Hematopoietic multipotent progenitor cell treated with erythropoietin and hydrocortisone succinate and interleukin-3 and kit ligand, for 4 days (in vitro differentiated cells): ENCODE measurements around the gene PALLD.
"Not testable (repeated sequence)": the region's sequence is repeated elsewhere in the genome, so short reads cannot be mapped to it uniquely, and the experiment has no call there.

Experiments used
- DNase-seq: peaks from one replicate; pipeline ENCODE4 v3.0.0-alpha.2; 2015

The PALLD gene

GRCh38 chr4:168803732-168804131 lies 306.9 kb downstream of the PALLD start:
- DNase-seq = no peak

DNA sequence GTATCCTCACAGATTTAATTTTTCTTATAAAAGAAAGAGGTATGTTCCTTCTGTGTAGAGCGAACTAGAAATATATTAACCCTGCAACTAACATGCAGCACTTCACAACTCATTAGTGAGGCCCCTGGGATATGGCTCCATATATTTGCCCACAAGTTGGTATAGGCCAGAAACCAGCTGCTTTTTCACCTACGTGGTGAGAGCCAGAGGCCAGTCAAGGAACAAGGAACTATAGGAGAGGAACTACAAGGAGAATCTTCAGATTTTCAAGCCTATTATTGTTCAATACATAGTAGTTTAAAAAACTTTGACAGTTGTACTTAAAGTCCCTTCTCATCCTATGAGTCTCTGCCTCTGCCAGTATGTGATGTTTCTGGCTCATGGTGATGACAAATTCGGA lies 307.3 kb downstream of the PALLD start:
- no peak for DNase-seq

DNA sequence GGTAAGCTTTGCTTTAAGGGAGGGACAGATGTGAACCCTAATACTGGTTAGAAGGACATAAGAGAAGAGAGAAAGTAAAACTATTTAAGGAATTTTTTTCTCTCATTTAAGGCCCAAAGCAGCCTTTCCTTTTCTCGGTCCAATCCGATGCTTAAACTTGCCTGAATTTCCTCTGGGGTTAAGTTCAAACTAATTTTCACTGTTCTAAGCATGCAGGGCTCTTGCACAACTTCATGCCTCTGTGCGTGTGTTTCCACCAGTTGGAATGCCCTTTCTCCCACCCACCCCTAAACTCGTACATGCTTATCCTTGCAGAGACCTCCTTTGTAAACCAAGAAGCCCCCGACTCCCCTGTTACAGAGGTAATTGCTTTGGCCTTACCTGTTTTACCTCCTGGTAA lies 308.5 kb downstream of the PALLD start:
- DNase-seq = no peak

- DNase-seq = not testable (repeated sequence)
Observed at GRCh38 chr4:168806247-168806646, 309.4 kb downstream of the PALLD start.

DNA sequence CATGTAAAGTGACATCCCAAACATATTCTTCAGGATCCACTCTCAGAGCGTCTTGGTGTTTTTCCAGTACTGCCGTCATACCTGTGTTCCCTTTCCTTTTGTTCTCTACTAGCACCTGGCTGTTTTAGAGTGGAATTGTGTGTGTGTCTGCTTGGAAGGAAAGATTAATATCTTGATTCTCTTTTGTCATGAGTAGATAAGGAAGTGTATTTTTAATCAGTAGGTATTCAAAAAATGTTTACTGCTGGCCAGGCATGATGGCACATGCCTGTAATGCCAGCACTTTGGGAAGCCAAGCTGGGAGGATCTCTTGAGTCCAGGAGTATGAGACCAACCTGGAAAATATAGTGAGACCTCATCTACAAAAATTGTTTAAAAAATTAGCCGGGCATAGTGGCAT lies 314.4 kb downstream of the PALLD start:
- no peak for DNase-seq

GRCh38 chr4:168811786-168812651 lies 315.2 kb downstream of the PALLD start:
- DNase-seq = peak; percentile 71

- no peak for DNase-seq
Observed at GRCh38 chr4:168812806-168813205, 316.0 kb downstream of the PALLD start.

- no peak for DNase-seq
Observed at GRCh38 chr4:168813890-168814289, 317.0 kb downstream of the PALLD start.

- no peak for DNase-seq
Observed at GRCh38 chr4:168815379-168816345, 318.8 kb downstream of the PALLD start.

DNA sequence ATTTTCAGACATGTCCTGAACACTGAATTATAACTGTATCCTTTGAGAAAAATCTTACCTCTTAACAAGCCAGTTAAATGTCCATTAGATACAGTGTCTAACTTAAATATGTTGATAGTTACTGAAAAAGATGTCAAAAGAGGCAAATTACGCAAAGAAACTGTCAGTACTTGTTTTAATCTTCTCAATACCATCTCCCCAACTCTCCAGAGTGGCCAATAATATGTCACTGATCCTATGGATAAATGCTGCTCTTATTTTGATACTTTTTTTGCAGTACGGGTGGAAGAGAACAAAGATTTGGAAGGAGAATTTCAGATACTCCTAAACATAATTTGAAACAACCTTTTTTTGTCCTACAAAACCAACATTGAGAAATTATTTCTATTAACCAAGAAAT lies 320.5 kb downstream of the PALLD start:
- DNase-seq = no peak

DNA sequence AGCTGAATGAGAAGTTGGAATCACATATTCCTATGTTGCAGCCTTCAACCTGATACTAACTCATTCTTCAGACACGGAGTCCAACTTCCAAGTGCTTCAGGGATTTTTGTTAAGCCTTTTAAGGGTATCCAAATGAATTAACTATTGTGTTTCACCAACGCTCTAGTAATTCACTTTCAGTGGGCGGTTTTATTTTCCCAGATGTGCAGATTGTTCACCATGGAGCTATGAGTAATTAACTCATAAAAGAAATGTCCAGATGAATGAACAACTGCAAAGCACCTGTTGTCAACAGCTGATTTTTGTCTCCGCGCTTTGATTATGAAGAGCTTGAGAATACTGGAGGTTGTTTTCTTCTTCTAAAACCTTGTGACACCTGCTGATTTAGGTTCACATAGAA lies 325.6 kb downstream of the PALLD start:
- DNase-seq = no peak

- DNase-seq = no peak
Observed at GRCh38 chr4:168825975-168826374, 329.1 kb downstream of the PALLD start.

DNA sequence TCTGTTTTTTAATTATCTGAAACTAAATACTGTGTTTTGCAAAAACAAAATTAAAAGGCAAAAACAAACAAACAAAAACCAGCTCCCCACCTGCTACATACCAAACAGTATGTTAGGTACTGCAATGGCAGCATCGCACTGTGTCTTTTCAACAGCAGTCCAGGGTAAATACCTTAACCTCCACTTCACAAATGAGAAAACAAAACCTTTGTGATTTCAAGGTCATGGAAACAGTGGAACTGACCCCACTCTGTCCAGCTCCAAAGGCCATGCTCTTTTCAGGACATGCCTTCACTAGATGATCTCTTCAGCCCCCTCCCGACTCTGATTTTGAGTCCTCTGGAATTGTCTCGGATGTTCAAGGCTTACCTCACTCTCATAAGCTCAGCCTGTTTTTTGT lies 329.8 kb downstream of the PALLD start:
- DNase-seq = no peak

DNA sequence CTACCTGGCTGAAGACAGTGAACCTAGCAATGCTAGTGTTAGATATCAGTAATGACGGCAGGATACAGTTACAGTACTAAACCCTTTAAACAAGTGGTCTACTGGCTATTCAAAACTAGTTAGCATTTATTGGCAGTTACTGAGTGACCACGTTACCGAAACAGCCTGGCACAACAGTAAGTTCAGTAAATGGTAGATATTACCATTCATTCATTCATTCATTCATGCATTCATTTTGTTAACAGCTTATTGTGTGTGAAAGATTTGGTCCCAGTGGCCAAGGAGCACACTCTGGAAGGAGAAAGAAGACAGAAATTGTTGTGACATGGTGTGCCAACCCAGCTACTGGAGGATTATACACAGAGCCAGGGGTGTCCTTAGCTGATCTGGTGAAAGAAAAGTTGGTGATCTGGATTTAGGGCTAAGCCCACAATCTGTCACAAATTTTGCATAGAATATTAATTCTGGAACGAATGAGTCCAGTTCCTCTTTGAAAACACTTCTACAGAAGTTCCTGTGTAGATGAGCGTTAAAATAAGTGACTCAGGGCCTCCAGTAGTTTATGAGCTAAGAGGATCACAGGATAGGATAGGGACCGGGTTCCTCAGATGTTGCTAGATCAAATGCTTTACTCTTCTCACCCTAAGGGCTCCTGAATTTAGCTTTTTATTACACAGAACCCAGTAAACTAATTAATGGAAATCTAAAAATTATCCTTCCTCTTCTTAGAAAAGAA lies 334.1 kb downstream of the PALLD start:
- DNase-seq = no peak

DNA sequence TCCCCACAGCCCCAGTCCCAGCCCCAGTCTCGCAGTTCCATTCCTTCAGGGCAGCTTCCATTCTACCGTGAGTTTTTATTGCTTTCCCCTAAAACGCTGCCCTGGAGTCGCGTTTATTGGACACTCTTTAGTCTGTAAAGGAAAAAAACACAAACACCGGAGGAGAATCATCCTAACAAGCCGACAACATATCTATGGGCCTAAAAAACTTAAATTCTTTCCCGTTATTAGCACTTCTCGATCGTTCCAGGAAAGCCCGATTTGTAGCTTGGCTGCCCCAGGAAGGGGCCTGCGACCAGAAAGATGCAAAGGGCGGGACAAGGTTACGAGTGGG lies 334.7 kb downstream of the PALLD start:
- no peak for DNase-seq

DNA sequence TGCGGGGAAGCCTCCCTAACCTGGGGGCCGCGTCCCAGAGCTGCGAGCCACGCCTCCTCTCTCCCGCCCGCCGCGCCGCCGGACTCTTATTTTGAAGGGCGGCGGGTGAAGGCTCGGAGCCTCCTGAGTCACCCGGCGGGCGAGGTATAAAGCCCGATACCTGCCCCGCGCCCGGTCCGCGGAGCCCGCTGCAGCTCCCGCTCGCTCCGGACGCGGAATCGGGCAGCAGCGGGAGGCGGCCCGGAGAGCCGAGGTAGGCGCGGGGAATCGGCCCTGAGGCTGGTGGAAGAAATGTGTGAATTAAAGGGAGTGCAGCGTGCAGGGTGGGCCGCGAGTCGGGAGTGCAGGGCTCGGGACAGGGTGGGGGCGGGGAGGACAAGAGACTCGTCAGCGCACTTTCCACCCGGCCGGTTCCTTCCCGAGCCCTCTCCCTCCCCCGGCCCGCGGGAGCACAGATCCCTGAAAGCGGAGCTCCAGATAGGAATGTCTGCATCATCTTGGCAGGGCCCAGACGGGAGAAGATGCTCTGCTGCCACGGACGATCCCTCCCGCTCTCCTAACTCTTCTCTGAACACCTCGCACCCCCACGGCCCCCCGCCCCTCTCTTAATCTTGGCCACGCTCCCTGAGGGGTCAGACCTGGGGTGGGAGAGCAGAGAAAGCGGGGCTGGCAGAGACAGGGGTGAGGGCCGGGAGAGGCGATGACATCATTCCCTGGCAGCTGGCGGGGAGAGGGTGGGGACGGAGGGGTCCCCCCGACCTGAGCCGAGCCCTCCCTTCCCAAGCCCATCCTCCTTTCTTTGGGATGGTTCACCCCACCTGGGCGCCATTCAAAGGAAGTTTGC lies 335.3 kb downstream of the PALLD start:
- DNase-seq = peak; percentile 76

DNA sequence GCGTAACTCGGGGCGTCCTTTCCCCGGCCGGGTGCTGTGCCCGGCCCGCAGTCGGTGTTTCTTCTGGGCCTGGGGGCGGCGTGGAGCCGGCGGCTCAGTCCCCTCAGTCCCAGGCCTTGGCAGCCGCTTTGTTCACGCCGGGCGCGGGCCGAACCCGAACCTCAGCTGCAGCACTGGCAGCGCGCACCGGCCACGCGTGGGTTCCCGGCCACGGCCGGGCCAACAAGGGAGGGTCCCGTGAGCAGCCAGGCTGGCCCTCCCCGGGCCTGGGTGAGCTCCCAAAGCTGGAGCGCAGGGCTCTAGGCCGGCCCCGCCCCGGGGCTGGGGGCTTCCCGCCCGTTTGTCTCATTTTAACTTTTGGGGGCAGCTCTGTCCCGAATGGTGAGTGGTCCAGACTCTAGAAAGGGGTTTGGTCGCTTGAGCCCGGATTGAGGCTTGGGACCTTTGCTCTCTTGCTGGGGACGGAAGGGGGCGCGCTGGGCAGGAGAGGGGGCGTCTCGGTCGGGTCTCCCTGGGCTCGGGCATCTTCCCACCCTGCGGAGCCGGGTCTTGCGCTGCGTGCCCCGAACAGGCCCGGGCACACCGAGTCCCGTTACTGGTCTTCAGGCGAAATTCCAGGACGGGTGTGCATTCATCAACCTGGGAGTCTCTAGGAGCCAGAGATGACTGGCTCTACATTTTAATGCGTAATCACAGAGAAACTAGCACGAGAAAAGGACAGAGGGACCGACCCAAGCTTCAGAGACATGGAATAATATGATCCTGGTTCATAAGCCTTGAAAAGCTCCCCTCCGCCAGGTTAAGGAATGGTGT lies 336.1 kb downstream of the PALLD start:
- DNase-seq = no peak

DNA sequence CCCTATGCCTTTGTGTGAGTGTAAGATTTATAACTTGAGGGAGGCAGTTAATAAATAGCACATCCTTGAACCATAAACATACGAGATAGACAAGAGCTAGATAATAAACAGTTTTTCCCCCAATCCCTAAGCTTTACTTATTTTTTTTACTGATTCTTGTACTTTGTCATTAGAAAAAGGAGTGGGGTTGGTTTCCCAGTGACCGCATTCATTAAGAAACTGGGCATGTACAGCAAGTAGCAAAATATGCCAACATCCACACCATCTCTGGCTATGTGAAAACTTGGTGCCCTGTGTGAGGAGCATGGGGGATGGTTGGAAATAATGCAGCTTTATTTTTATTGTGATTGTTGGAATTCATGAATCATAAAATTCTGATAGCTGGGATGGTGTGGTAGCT lies 337.0 kb downstream of the PALLD start:
- DNase-seq = no peak

DNA sequence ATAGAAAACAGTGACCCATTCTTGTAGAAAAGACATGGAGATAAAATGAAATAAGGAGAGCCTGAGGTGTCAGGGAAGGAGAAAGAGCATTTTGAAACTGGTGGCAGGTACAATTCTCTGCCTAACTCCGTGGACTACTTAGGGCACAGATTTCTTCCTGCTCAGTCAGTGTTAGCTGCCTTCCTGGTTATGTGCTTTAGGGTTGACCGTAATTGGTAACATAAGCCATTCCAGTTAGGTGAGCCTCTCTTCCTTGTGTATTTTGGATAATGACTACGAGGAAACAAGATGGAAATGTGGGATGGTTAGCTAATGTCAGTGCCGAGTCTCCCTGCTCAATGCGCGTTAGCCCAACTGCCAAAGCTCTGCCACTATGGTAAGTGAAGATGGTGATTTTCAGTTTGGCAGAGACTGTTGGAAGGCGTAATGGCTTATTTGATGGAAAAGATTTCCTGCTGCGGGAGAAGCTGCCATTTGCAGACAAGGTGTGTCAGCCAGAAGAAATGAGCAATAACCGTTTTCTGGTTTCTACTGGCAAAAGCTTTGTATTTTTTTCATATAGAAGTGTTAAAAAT lies 339.1 kb downstream of the PALLD start:
- no peak for DNase-seq

- DNase-seq = no peak
Observed at GRCh38 chr4:168836490-168836889, 339.6 kb downstream of the PALLD start.

DNA sequence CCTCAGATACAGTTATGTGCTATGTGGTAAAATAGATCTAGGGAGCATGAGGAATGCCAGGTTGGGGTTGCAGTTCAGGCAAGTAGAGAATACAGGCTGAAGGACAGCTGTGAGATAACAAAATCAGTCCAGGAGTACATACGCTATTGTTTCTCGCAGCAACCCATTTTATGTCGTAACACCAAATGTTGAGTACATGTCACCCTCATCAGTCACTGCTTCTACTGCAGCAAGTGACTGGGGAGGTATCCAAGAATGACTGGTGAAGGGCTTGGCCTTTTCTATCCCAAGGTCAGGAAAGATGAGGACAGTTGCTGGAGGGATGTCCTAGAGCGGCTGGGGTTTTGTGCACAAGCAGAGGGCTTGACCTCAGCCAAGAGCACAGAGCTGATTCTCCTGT lies 341.1 kb downstream of the PALLD start:
- DNase-seq = no peak
